H1 (cell line): ENCODE data around the gene OLFM1.

ENCODE experiments used
- SIX5 ChIP-seq: IDR thresholded peaks from 2 replicates; pipeline ENCODE4 v1.6.1; 2011; ENCODE audit warnings: mild to moderate bottlenecking, low read depth, low read length
- YY1 ChIP-seq: IDR thresholded peaks from 2 replicates; pipeline ENCODE4 v1.6.1; 2011; ENCODE audit warnings: low read depth, mild to moderate bottlenecking, low read length
- ZNF274 ChIP-seq: IDR thresholded peaks from 2 replicates; pipeline ENCODE4 v1.7.0; 2012; ENCODE audit warnings: low read length, borderline replicate concordance; ENCODE audit errors: extremely low read depth

DNA sequence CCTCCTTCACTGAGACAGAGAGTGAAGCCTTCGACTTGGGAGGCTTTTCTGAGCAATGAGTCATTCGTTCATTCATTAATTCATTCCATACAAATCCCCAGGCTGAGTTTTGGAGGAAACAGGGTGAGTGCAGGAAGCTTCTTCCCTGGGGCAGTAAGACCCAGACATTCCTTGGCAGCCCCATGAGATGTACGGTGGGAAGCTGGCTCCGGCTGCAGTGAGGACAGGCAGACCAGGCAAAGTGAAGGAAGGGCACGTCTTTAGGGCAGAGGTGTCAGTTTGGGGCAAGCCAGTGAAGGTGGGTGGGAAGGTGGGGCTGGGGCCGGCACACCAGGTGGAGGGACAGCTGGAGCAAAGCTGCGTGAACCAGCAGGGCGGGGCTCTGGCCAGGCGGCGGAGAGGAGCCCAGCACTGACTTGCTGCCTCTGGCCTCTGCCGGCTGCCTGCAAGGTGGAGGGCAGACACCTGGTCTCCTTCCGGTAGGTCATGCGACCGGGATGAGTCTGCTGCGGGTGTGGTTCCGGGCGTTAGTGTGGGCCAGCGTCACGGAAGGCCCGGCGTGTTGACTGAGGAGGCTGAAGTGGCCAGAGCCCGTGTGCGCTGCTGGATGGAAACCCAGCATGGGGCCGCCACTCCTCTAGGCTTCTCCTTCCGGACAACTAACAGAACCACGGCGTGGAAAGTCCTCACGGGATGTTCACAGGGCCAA, 16.6 kb downstream of the OLFM1 start:
- TF ChIP-seq SIX5 (no peak), ZNF274 (no peak), YY1 (no peak)
